Esophagus muscularis mucosa (tissue), 4 donors: ENCODE data around the gene MAN1B1. TPM values are rescaled to one million over a fixed set of nuclear protein-coding genes. Genes with fewer than 3 reads are reported as not detected.
A peak's percentile ranks its signal among the peaks of the same experiment; 100 is the strongest.

ENCODE experiments used
- DNase-seq: peaks from one replicate; pipeline ENCODE4 v3.0.0-alpha.2; 2017; ENCODE audit errors: extremely low spot score
- H3K27ac ChIP-seq, 4 donors: fragments of 200-600 bp; sonication (generic); replicated peaks in 1 of 4; 1 replicate in 3 of 4; 2 replicates in 1 of 4; pipeline ENCODE4 v1.5.1; 2016 to 2019; ENCODE audit warnings: mild to moderate bottlenecking in 1 of 4
- H3K27me3 ChIP-seq, 4 donors: fragments of 200-600 bp; sonication (generic); one replicate each; pipeline versions ENCODE4 v1.5.1 to v1.6.0; 2016 to 2019
- H3K36me3 ChIP-seq, 4 donors: fragments of 200-600 bp; sonication (generic); one replicate each; pipeline ENCODE4 v1.5.1; 2016 to 2019
- H3K4me1 ChIP-seq, 4 donors: fragments of 200-600 bp; sonication (generic); one replicate each; pipeline ENCODE4 v1.5.1; 2016 to 2019
- H3K4me3 ChIP-seq, 4 donors: fragments of 200-600 bp; sonication (generic); 1 replicate in 2 of 4; 2 replicates in 2 of 4; pipeline ENCODE4 v1.5.1; 2016 to 2019; ENCODE audit warnings: mild to moderate bottlenecking in 4 of 4, moderate library complexity in 1 of 4
- H3K9me3 ChIP-seq, 4 donors: fragments of 200-600 bp; sonication (generic); 1 replicate in 3 of 4; 2 replicates in 1 of 4; pipeline ENCODE4 v1.5.1; 2016 to 2019
- CTCF ChIP-seq, 3 experiments: fragments of 200-600 bp in 2 of 3; fragments of 450-650 bp in 1 of 3; sonication (generic) in 2 of 3; IDR thresholded peaks; one replicate each; pipeline ENCODE4 v1.5.1; 2017 to 2019; ENCODE audit warnings: antibody characterized with exemption in 3 of 3, mild to moderate bottlenecking in 2 of 3, moderate library complexity in 1 of 3
- EP300 ChIP-seq: sonication (generic); formaldehyde crosslinking; IDR thresholded peaks from one replicate; pipeline ENCODE4 v1.6.1; 2017; ENCODE audit warnings: antibody characterized with exemption
- POLR2A ChIP-seq: fragments of 450-650 bp; IDR thresholded peaks from one replicate; pipeline ENCODE4 v1.6.1; 2017; ENCODE audit warnings: antibody characterized with exemption, moderate library complexity, mild to moderate bottlenecking, low read depth
- POLR2AphosphoS5 ChIP-seq, 2 donors: sonication (generic); formaldehyde crosslinking; IDR thresholded peaks; one replicate each; pipeline ENCODE4 v1.6.1; 2017; ENCODE audit warnings: antibody characterized with exemption in 2 of 2
- WGBS: methylation state at CpG from one replicate; pipeline ENCODE4 v1.1.5; 2018; 5-methylcytosine and 5-hydroxymethylcytosine counted together
- intact Hi-C: fragments of 100-400 bp; cut with DNase I; formaldehyde crosslinking; loops from one replicate; pipeline ENCODE4 v1.15.1; 2023
- total RNA-seq, 4 donors: library from RNA; depleted of rRNA; stranded (reverse); fragments of >200 nt; gene quantifications; one replicate each; pipeline versions ENCODE4 v1.1.0 to v1.2.1, GENCODE V29; 2016

MAN1B1 gene
- total RNA-seq, 4 donors from 2014 or later: 22.4 to 36.6 (median 27.0) TPM

GRCh38 chr9:137048655-137049543 lies 37.9 kb upstream of the MAN1B1 start:
- TF ChIP-seq POLR2AphosphoS5 (IDR thresholded peaks at IDR 0.05) (no peak), POLR2A (no peak), EP300 (no peak), CTCF (IDR thresholded peaks at IDR 0.05) (no peak)
- Histone ChIP-seq H3K27ac (no peak overlapping the region), H3K27me3 (peaks cover 7 to 73% (median 48%) of the 10 kb centered on the region in 4 donors), H3K4me1 (peaks cover 31 to 57% (median 55%) of the 10 kb centered on the region in 4 donors), H3K36me3 (no peaks in the 10 kb centered on the region), H3K9me3 (no peaks in the 10 kb centered on the region), H3K4me3 (no peak overlapping the region)
- intact Hi-C loops: no loop called here
- WGBS: 32% methylated on average over 34 of the region's 72 CpGs
- DNase-seq: no peak

- no peak overlapping the region for H3K4me3 ChIP-seq
- intact Hi-C loops: no loop called here
- no peaks in the 10 kb centered on the region for H3K9me3 ChIP-seq
- H3K27me3 ChIP-seq: peaks cover 7 to 79% (median 48%) of the 10 kb centered on the region in 4 donors
- H3K36me3 ChIP-seq: no peaks in the 10 kb centered on the region
- DNase-seq: no peak
- H3K4me1 ChIP-seq: peaks cover 31 to 57% (median 55%) of the 10 kb centered on the region in 4 donors
- no peak for TF ChIP-seq EP300
- TF ChIP-seq CTCF (IDR thresholded peaks at IDR 0.05): peak; percentile 22 to 54 (median 45)
- TF ChIP-seq POLR2A: no peak
- TF ChIP-seq POLR2AphosphoS5 (IDR thresholded peaks at IDR 0.05): no peak
- no peak overlapping the region for H3K27ac ChIP-seq
- 42% methylated on average over 30 of the region's 38 CpGs for WGBS
Measured at GRCh38 chr9:137049544-137050449, 37.0 kb upstream of the MAN1B1 start.

GRCh38 chr9:137050570-137050969 lies 36.2 kb upstream of the MAN1B1 start:
- no peak overlapping the region for H3K4me3 ChIP-seq
- no peak overlapping the region for H3K27ac ChIP-seq
- no peak for DNase-seq
- intact Hi-C loops: no loop called here
- 73% methylated on average over 2 of the region's 5 CpGs for WGBS
- no peak for TF ChIP-seq POLR2AphosphoS5 (IDR thresholded peaks at IDR 0.05)
- no peak for TF ChIP-seq POLR2A
- TF ChIP-seq CTCF (IDR thresholded peaks at IDR 0.05): no peak
- no peak for TF ChIP-seq EP300
- H3K27me3 ChIP-seq: peaks cover 7 to 79% (median 48%) of the 10 kb centered on the region in 4 donors
- no peaks in the 10 kb centered on the region for H3K36me3 ChIP-seq
- peaks cover 33 to 57% (median 56%) of the 10 kb centered on the region in 4 donors for H3K4me1 ChIP-seq
- no peaks in the 10 kb centered on the region for H3K9me3 ChIP-seq

- intact Hi-C loops: no loop called here
- Histone ChIP-seq H3K27me3 (peaks cover 7 to 79% (median 48%) of the 10 kb centered on the region in 4 donors), H3K27ac (no peak overlapping the region), H3K4me1 (peaks cover 38 to 59% (median 58%) of the 10 kb centered on the region in 4 donors), H3K4me3 (no peak overlapping the region), H3K9me3 (no peaks in the 10 kb centered on the region), H3K36me3 (no peaks in the 10 kb centered on the region)
- WGBS: 93% methylated on average over 11 of the region's 17 CpGs
- TF ChIP-seq POLR2A (no peak), EP300 (no peak), POLR2AphosphoS5 (IDR thresholded peaks at IDR 0.05) (no peak), CTCF (IDR thresholded peaks at IDR 0.05) (no peak)
- no peak for DNase-seq
Measured at GRCh38 chr9:137051145-137051724, 35.5 kb upstream of the MAN1B1 start.
